Left ventricle myocardium inferior (tissue), 1 donor: Measurements from ENCODE around the gene ZFHX3. TPM values are rescaled to one million over a fixed set of nuclear protein-coding genes. Genes with fewer than 3 reads are reported as not detected.

Source experiments
- DNase-seq: peaks from one replicate; pipeline ENCODE4 v3.0.0-alpha.2; 2020
- H3K27ac ChIP-seq: fragments of 200-600 bp; replicated peaks from 2 replicates; pipeline ENCODE4 v1.8.0; 2021
- H3K27me3 ChIP-seq: fragments of 200-600 bp; 2 replicates; pipeline ENCODE4 v1.8.0; 2021; ENCODE audit warnings: low read depth
- H3K36me3 ChIP-seq: fragments of 200-600 bp; 2 replicates; pipeline ENCODE4 v1.8.0; 2021
- H3K4me1 ChIP-seq: fragments of 200-600 bp; 2 replicates; pipeline ENCODE4 v1.8.0; 2021
- H3K4me3 ChIP-seq: fragments of 200-600 bp; 2 replicates; pipeline ENCODE4 v1.8.0; 2021; ENCODE audit warnings: mild to moderate bottlenecking, moderate library complexity
- H3K9me3 ChIP-seq: fragments of 200-600 bp; replicated peaks from 2 replicates; pipeline ENCODE4 v1.8.0; 2021
- CTCF ChIP-seq: fragments of 200-600 bp; IDR thresholded peaks from 2 replicates; pipeline ENCODE4 v1.8.0; 2021; ENCODE audit warnings: antibody characterized with exemption, mild to moderate bottlenecking, borderline replicate concordance
- intact Hi-C: fragments of 100-400 bp; cut with micrococcal nuclease; formaldehyde crosslinking; loops from one replicate; pipeline ENCODE4 v1.11.0; 2022
- total RNA-seq: library from RNA; stranded (reverse); fragmentation: NEBNext Ultra II Directional; extraction: Animal tissue kit (Norgen Biotek cat#: 25700); gene quantifications from one replicate; pipeline ENCODE4 v1.2.1, GENCODE V29; 2021
- donor health status: DM: no; HTN: yes; CAD: no; lungs with severe emphysema.

ZFHX3 gene
- total RNA-seq, 1 donor from 2014 or later = 9.6 TPM

GRCh38 chr16:72840631-72841381, 207.1 kb downstream of the ZFHX3 start:
- no peak overlapping the region for H3K4me3 ChIP-seq
- peaks cover 32% of the 10 kb centered on the region for H3K4me1 ChIP-seq
- H3K36me3 ChIP-seq = no peaks in the 10 kb centered on the region
- TF ChIP-seq CTCF = no peak
- H3K27ac ChIP-seq = no peak overlapping the region
- H3K27me3 ChIP-seq = no peaks in the 10 kb centered on the region
- no peak for DNase-seq
- no peaks in the 10 kb centered on the region for H3K9me3 ChIP-seq
- intact Hi-C loops = loop anchor here (10.0 kb wide), 1 partner anchor 94 kb away; no protein-coding TSS in a partner anchor

DNA sequence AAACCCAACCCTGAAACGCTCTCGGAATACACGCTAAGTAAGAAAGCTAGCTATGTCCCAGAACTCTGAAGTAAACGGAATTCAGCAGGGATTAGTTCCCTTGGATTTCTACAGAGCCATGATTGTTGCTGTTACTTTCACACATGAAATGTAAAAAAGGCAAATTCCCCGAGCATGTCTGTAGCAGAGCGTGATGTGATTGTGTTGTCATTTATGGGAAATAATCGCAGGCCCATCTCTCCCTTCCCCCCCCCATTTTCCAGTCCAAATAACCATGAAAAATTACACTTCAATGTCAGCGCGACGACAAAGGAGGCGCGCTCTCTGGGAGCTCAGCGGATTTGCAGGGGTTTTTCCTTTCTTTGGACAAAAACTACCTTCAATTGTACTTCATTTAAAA, 209.0 kb downstream of the ZFHX3 start:
- no peak for TF ChIP-seq CTCF
- Histone ChIP-seq H3K36me3 (no peaks in the 10 kb centered on the region), H3K4me3 (no peak overlapping the region), H3K9me3 (no peaks in the 10 kb centered on the region), H3K27me3 (no peaks in the 10 kb centered on the region), H3K4me1 (peaks cover 14% of the 10 kb centered on the region), H3K27ac (no peak overlapping the region)
- no peak for DNase-seq
- intact Hi-C loops = loop anchor here (10.0 kb wide), 1 partner anchor 216 kb away; no protein-coding TSS in a partner anchor

DNA sequence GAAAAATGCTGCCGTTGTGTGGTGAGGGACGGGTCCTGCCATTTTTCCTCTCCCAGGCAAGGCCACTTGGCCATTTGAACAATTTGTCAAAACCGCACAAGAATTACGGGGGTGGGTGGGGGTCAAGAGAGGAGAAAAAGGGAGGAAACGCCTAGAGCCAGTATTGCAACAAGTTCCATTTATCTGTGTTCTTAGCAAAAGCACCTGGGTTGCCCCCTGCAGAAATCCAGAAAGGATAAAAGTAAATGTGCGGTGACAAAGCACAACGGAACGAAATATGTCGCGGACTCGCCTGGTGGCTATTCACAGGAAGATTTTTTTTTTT, 209.4 kb downstream of the ZFHX3 start:
- intact Hi-C loops = loop anchor here (10.0 kb wide), 1 partner anchor 216 kb away; no protein-coding TSS in a partner anchor
- Histone ChIP-seq H3K4me3 (no peak overlapping the region), H3K27me3 (no peaks in the 10 kb centered on the region), H3K9me3 (no peaks in the 10 kb centered on the region), H3K36me3 (no peaks in the 10 kb centered on the region), H3K27ac (no peak overlapping the region), H3K4me1 (peaks cover 10% of the 10 kb centered on the region)
- no peak for TF ChIP-seq CTCF
- DNase-seq = no peak

DNA sequence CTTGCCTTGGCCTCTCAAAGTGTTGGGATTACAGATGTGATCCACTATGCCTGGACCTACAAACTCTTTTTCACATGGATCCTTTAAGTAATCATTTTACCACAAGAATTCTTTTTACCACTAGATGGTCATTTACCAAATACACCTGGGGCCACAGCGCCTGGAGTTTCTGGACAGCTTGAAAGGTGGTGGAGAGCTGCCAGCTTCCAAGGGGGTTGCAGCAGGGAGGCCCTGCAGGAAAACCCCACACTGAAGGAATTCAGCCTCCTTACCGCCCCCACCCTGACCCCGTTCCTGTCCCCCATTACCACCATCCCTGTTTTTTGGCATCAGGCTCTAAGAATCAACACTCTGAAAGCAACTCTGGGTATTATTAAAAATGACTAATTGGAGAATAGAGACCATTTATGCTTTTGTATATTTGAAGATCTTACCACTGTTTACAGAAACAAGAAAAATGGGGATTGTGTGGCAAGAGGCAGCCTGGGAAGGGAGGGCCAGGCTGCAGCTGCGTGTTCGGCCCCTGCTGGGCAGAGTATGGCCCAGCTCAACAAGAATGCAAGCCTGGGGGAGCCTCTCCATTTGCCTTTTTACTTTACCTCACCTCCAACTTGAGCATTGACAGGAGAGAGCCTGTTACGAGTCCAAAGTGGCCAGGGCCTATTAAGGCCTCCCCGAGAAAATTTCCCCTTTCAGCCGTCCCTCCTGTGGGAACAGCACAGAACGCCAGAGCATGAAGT, 209.9 kb downstream of the ZFHX3 start:
- no peaks in the 10 kb centered on the region for H3K27me3 ChIP-seq
- H3K4me1 ChIP-seq = peaks cover 10% of the 10 kb centered on the region
- no peak for TF ChIP-seq CTCF
- no peak overlapping the region for H3K27ac ChIP-seq
- no peaks in the 10 kb centered on the region for H3K36me3 ChIP-seq
- no peak overlapping the region for H3K4me3 ChIP-seq
- no peak for DNase-seq
- intact Hi-C loops = loop anchor here (10.0 kb wide), 1 partner anchor 217 kb away; no protein-coding TSS in a partner anchor
- no peaks in the 10 kb centered on the region for H3K9me3 ChIP-seq

- no peak for TF ChIP-seq CTCF
- H3K36me3 ChIP-seq = no peaks in the 10 kb centered on the region
- no peak overlapping the region for H3K27ac ChIP-seq
- no peaks in the 10 kb centered on the region for H3K27me3 ChIP-seq
- DNase-seq = no peak
- no peak overlapping the region for H3K4me3 ChIP-seq
- H3K4me1 ChIP-seq = peaks cover 20% of the 10 kb centered on the region
- H3K9me3 ChIP-seq = no peaks in the 10 kb centered on the region
- intact Hi-C loops = loop anchor here (10.0 kb wide), 1 partner anchor 218 kb away; no protein-coding TSS in a partner anchor
These were observed 210.9 kb downstream of the ZFHX3 start for GRCh38 chr16:72836985-72837384.
